A673 (cell line): ENCODE data around the gene DAPK1. TPM values are rescaled to one million over a fixed set of nuclear protein-coding genes. Genes with fewer than 3 reads are reported as not detected.
"Not testable (repeated sequence)": the region's sequence is repeated elsewhere in the genome, so short reads cannot be mapped to it uniquely, and the experiment has no call there.

Experiments
- BruUV-seq: library from RNA; stranded (reverse); fragments of 400-500 nt; replicated peaks from 2 replicates; lab custom pipeline; 2021; lab: Mats Ljungman, UMichigan
- CTCF ChIA-PET: fragments of 300-600 bp; sonication (Branson Sonifier 250); formaldehyde crosslinking; loops from one replicate; lab custom pipeline; 2022; ENCODE audit warnings: antibody characterized with exemption; lab: Charles Lee
- POLR2A ChIA-PET: fragments of 300-600 bp; sonication (Branson Sonifier 250); formaldehyde crosslinking; loops from one replicate; lab custom pipeline; 2022; ENCODE audit warnings: antibody characterized with exemption; ENCODE audit not compliant: low non-redundant PET; lab: Charles Lee
- DNase-seq: peaks from one replicate; pipeline ENCODE4 v3.0.0-alpha.2; 2015; ENCODE audit warnings: low spot score
- H3K27ac ChIP-seq: fragments of 200-600 bp; sonication (generic); 2 replicates; pipeline ENCODE4 v1.5.1; 2016; ENCODE audit warnings: mixed run types, low read depth, mild to moderate bottlenecking, mixed read lengths, antibody characterized with exemption, low read length; ENCODE audit not compliant: poor library complexity, severe bottlenecking
- H3K27me3 ChIP-seq: fragments of 200-600 bp; sonication (generic); replicated peaks from 2 replicates; pipeline ENCODE4 v1.6.1; 2017; ENCODE audit warnings: mixed run types, low read depth, mild to moderate bottlenecking, mixed read lengths, antibody characterized with exemption, low read length; ENCODE audit not compliant: insufficient read depth, poor library complexity
- H3K36me3 ChIP-seq: fragments of 200-600 bp; sonication (generic); 2 replicates; pipeline ENCODE4 v1.6.1; 2016; ENCODE audit warnings: mixed run types, mild to moderate bottlenecking, mixed read lengths, antibody characterized with exemption, low read length; ENCODE audit not compliant: insufficient read depth, poor library complexity, severe bottlenecking
- H3K4me1 ChIP-seq: fragments of 200-600 bp; sonication (generic); 2 replicates; pipeline ENCODE4 v1.6.1; 2017; ENCODE audit warnings: mixed run types, mild to moderate bottlenecking, mixed read lengths, antibody characterized with exemption, low read length; ENCODE audit not compliant: insufficient read depth, poor library complexity, severe bottlenecking
- H3K4me3 ChIP-seq: fragments of 200-600 bp; sonication (generic); 2 replicates; pipeline ENCODE4 v1.5.1; 2016; ENCODE audit warnings: low read depth, mixed run types, mild to moderate bottlenecking, mixed read lengths, low read length; ENCODE audit not compliant: poor library complexity, severe bottlenecking
- H3K9me3 ChIP-seq: fragments of 200-600 bp; sonication (generic); 2 replicates; pipeline ENCODE4 v1.6.1; 2016; ENCODE audit warnings: mixed run types, low read depth, mild to moderate bottlenecking, mixed read lengths, antibody characterized with exemption, low read length; ENCODE audit not compliant: poor library complexity, severe bottlenecking
- CTCF ChIP-seq: fragments of 300-800, 200-600 bp; sonication (generic); conservative IDR thresholded peaks from 2 replicates; pipeline ENCODE4 v1.5.1; 2017; ENCODE audit warnings: low read depth, mild to moderate bottlenecking, antibody characterized with exemption, low read length, moderate library complexity, mixed read lengths
- EZH2 ChIP-seq: fragments of 200-600 bp; sonication (generic); IDR thresholded peaks from 2 replicates; pipeline ENCODE4 v1.6.1; 2017; ENCODE audit warnings: borderline replicate concordance, low read depth, mild to moderate bottlenecking, mixed read lengths, antibody characterized with exemption, low read length; ENCODE audit not compliant: poor library complexity, severe bottlenecking
- intact Hi-C: fragments of 100-400 bp; cut with micrococcal nuclease; formaldehyde crosslinking; loops from one replicate; pipeline ENCODE4 v1.10.0; 2022; ENCODE audit not compliant: unreplicated experiment
- total RNA-seq: library from RNA; stranded (reverse); gene quantifications from 2 replicates; pipeline ENCODE4 v1.2.3, GENCODE V29; 2021

The DAPK1 gene
- total RNA-seq, 1 experiment from 2014 or later = 380 TPM

GRCh38 chr9:87741326-87741725 is 243.7 kb downstream of the DAPK1 start:
- TF ChIP-seq CTCF (no peak), EZH2 (no peak)
- intact Hi-C loops = no loop called here
- ChIA-PET CTCF (no interaction called here), POLR2A (no interaction called here)
- H3K4me1 ChIP-seq = peaks cover 14% of the 10 kb centered on the region
- H3K27me3 ChIP-seq = no peaks in the 10 kb centered on the region
- BruUV-seq = no TSS peak
- H3K27ac ChIP-seq = no peak overlapping the region
- H3K9me3 ChIP-seq = no peaks in the 10 kb centered on the region
- peak; percentile 31 for DNase-seq
- H3K36me3 ChIP-seq = no peaks in the 10 kb centered on the region
- H3K4me3 ChIP-seq = no peak overlapping the region

- ChIA-PET CTCF (no interaction called here), POLR2A (no interaction called here)
- Histone ChIP-seq H3K27ac (no peak overlapping the region), H3K27me3 (no peaks in the 10 kb centered on the region), H3K4me3 (no peak overlapping the region), H3K9me3 (no peaks in the 10 kb centered on the region), H3K36me3 (no peaks in the 10 kb centered on the region), H3K4me1 (peaks cover 14% of the 10 kb centered on the region)
- no peak for TF ChIP-seq CTCF
- TF ChIP-seq EZH2 = no peak
- intact Hi-C loops = no loop called here
- BruUV-seq = no TSS peak
- no peak for DNase-seq
Observed at GRCh38 chr9:87741891-87742290, 244.2 kb downstream of the DAPK1 start.

- intact Hi-C loops = no loop called here
- Histone ChIP-seq H3K27ac (no peak overlapping the region), H3K27me3 (no peaks in the 10 kb centered on the region), H3K4me1 (peaks cover 18% of the 10 kb centered on the region), H3K9me3 (no peaks in the 10 kb centered on the region), H3K4me3 (no peak overlapping the region), H3K36me3 (no peaks in the 10 kb centered on the region)
- TF ChIP-seq EZH2 = no peak
- no peak for TF ChIP-seq CTCF
- CTCF ChIA-PET = no interaction called here
- peak; percentile 34 for DNase-seq
- no TSS peak for BruUV-seq
- POLR2A ChIA-PET = no interaction called here
Observed at GRCh38 chr9:87742813-87743428, 245.3 kb downstream of the DAPK1 start.

- H3K36me3 ChIP-seq, DNase-seq, CTCF ChIA-PET, H3K9me3 ChIP-seq, H3K27ac ChIP-seq, POLR2A ChIA-PET, H3K4me3 ChIP-seq, BruUV-seq, H3K27me3 ChIP-seq, intact Hi-C loops: not testable (repeated sequence)
- H3K4me1 ChIP-seq = peaks cover 30% of the 10 kb centered on the region
Observed at GRCh38 chr9:87744247-87744646, 246.6 kb downstream of the DAPK1 start.
